GM21737 (cell line): ENCODE results near the gene RPS6KA2.

Experiments
- ATAC-seq: cut with Tn5 transposase; IDR thresholded peaks from one replicate; pipeline ENCODE4 v1.9.1; 2021; ENCODE audit warnings: mild to moderate bottlenecking, moderate library complexity; ENCODE audit not compliant: unreplicated experiment

Gene RPS6KA2

GRCh38 chr6:166627033-166627874, at the start of gene RPS6KA2:
TSS of gene RPS6KA2 (minus strand) at chr6:166627251. CDS start at chr6:166627019, 232 bp downstream.
- ATAC-seq: peak; percentile 89

GRCh38 chr6:166676270-166676860, 49.3 kb upstream of the RPS6KA2 start:
- ATAC-seq: no peak

GRCh38 chr6:166675736-166676135, 48.7 kb upstream of the RPS6KA2 start:
- ATAC-seq: no peak

GRCh38 chr6:166673309-166673708, 46.3 kb upstream of the RPS6KA2 start:
- no peak for ATAC-seq

- ATAC-seq: no peak
Observed at GRCh38 chr6:166672624-166673206, 45.7 kb upstream of the RPS6KA2 start.

- no peak for ATAC-seq
Observed at GRCh38 chr6:166672146-166672545, 45.1 kb upstream of the RPS6KA2 start.

GRCh38 chr6:166671434-166672081, 44.5 kb upstream of the RPS6KA2 start:
- ATAC-seq: no peak

- no peak for ATAC-seq
Observed at GRCh38 chr6:166670894-166671293, 43.8 kb upstream of the RPS6KA2 start.

- ATAC-seq: no peak
Observed at GRCh38 chr6:166670013-166670412, 43.0 kb upstream of the RPS6KA2 start.

GRCh38 chr6:166667796-166668610, 41.0 kb upstream of the RPS6KA2 start:
- ATAC-seq: no peak

- no peak for ATAC-seq
Observed at GRCh38 chr6:166664135-166664534, 37.1 kb upstream of the RPS6KA2 start.

- ATAC-seq: no peak
Observed at GRCh38 chr6:166663568-166663967, 36.5 kb upstream of the RPS6KA2 start.

GRCh38 chr6:166662690-166663089, 35.6 kb upstream of the RPS6KA2 start:
- no peak for ATAC-seq

- no peak for ATAC-seq
Observed at GRCh38 chr6:166661327-166662085, 34.5 kb upstream of the RPS6KA2 start.

GRCh38 chr6:166660157-166660688, 33.2 kb upstream of the RPS6KA2 start:
- ATAC-seq: no peak

GRCh38 chr6:166659581-166659980, 32.5 kb upstream of the RPS6KA2 start:
- ATAC-seq: no peak

GRCh38 chr6:166658792-166659150, 31.7 kb upstream of the RPS6KA2 start:
- no peak for ATAC-seq

GRCh38 chr6:166658115-166658791, 31.2 kb upstream of the RPS6KA2 start:
- no peak for ATAC-seq

- ATAC-seq: no peak
Observed at GRCh38 chr6:166657531-166657930, 30.5 kb upstream of the RPS6KA2 start.
